ENCODE data around the gene HTRA1.
A peak's percentile ranks its signal among the peaks of the same experiment; 100 is the strongest.

HTRA1 gene

DNA sequence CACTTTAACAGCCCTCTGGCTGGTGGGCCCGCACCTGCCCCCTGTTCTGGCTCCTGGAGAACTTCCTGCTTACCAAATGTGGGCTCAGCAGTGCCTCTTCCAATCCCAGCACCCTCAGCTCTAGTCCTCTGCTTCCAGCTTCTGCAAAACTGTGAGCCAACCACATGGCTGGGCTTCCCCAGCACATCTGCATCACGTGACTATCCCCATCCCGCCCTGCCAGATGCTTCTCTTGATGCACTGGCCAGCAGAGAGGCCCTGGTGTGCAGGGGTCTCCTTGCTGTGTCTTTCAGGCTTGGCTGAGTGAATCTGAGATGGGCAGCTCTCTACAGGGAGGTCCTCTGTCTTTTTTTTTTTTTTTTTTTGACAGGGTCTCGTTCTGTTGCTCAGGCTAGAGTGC lies 55.4 kb downstream of the HTRA1 start:
- no peak for DNase-seq (ENCODE audit: low read depth in 3 of 3)

DNA sequence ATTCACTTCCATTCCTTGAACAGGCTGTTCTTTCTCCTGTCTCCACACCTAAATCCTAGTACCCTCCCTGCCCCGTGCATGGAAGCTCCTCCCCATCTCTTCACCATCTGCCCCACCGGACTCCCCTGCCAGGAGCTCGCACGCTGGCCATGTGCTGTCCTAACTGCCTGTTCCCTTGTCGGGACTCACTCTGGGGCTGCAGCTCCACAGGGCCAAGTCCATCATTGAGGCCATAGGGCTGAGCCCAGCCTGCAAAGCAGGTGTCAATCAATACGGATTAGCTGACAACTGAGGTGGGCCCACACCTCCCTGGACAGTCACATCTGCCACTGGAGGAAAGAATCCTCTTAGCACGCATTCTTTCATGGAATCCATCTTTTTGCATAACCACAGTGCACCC lies 57.8 kb downstream of the HTRA1 start:
- no peak for DNase-seq (ENCODE audit: low read depth in 3 of 3)

DNA sequence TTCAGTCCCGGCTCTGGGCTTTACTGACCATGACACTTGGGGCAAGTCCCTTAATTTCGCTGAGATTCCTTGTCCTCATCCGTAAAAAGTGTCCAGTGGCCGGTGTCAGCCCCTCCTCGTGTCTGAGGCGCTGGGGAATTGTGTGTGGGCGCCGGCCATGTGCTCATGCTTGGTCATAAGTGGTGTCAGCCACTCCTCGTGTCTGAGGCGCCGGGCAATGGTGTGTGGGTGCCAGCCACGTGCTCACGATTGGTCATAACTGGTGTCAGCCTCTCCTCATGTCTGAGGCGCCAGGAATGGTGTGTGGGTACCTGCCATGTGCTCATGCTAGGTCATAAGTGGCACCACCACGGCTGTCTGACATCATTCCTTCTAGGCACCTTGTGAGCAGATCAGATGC lies 58.5 kb downstream of the HTRA1 start:
- no peak for DNase-seq (ENCODE audit: low read depth in 3 of 3)

DNA sequence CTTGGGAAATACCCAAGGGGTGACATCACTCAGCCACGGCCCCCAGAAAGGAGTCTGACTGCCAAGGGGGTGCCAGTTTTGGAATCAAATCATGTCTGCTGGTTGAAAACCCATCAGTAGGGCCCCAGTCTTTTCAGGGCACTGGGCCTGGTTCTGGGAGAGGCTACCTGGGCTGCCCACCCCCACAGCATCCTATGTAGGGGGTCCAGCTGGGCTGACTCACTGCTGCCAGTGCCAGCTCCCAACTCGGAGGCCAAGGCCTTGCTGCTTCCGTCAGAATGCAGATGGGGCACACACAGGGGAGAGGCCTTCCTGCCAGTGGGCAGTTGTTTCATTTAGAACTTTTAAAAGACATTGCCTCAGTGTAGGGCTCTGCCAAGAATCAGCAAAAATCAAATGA lies 59.7 kb downstream of the HTRA1 start:
- no peak for DNase-seq (ENCODE audit: low read depth in 3 of 3)

DNA sequence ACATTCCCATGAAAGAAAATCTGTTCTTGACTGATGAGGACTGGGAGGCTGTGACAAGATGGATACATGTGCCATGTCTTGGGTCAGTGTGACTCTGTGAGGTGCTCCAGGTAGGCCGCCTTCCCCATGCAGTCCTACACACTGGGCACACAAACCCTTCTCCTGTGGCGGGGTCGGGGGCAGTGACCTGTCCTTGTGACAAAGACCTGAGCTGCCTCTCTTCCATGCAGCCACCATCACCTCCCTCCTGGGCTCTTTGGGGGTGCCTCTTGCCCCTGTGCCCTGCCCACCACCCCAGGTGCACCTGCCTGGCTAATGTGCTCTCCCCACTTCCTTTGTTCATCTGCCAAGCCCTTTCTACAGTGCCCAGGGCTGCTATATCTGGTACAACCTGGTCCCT lies 63.5 kb downstream of the HTRA1 start:
- DNase-seq (ENCODE audit: low read depth in 3 of 3), result no peak

DNA sequence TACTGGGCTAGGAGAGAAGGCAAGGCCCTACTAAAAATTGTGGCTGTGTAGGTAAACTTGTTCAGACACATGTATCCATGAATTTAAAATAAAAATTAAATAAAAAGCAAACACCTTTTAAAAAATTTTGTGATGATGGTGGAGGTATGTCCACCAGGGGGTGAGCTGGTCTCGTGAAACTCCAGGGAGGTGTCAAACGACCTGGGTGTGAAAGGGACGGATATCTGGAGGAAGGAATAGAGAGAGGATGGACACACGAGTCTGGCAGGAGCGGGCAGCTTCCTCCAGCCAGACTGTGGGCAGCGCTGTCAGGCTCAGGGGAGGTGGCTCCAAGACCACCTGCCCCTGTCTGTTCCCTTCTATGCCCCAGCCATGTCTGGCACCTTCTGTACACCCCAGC lies 64.4 kb downstream of the HTRA1 start:
- DNase-seq (ENCODE audit: low read depth in 3 of 3), result no peak

DNA sequence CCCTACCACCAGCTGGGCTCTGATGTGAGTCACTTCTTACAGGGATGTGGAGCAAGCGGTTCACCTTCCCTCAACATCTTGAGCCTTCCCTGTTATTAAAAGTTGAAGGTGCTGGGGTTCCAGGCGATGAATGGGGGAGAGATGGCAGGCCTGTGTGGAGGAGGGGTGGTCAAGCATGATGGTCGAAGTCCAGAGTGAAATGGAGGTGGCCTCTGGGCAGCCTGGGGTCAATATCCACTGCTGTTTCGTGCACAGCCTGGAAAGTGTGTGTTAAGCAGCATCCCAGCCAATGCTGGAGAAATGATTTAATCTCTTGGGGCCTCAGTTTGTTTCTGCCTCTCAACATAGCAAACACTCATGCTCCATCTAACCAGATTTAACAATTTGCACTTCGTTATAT lies 65.5 kb downstream of the HTRA1 start:
- DNase-seq (ENCODE audit: low read depth in 3 of 3), result no peak

DNA sequence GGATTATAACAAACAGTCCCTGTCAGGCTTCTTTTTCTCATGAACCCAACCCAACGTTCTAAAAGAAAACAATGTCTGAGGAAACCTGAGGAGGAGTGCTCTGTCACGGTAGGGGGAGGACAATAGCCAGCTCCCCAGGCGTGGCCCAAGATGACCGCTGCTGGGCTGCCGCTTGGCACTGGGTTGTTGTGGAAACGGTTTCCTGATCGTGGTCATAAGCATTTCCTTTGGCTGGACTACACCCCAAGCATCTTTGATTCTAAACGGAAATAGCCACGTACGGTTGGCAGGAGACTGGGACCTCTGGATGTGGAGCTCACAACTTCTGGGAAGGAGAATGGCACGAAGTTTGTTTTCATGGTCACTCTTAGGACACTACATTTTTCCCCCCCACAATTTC lies 68.8 kb downstream of the HTRA1 start:
- DNase-seq (ENCODE audit: low read depth in 3 of 3), result no peak

DNA sequence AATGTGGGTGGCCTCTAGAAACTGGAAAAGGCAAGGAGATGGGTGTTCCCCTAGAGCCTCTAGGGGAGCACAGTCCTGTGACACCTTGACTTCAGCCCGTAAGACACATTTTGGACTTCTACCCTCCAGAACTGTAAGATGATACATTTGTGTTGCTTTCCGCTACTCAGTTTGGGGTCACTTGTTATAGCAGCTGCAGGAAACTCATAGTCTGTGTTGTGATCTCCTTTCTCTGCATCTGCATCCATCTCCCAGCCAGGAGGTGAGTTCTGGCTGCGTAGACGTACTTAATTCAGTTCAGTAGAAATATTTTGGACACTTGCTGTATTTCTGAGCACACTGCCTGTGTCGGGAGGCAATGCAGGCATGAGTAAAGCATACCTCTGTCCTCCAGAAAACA lies 69.9 kb downstream of the HTRA1 start:
- DNase-seq (ENCODE audit: low read depth in 3 of 3), result no peak

DNA sequence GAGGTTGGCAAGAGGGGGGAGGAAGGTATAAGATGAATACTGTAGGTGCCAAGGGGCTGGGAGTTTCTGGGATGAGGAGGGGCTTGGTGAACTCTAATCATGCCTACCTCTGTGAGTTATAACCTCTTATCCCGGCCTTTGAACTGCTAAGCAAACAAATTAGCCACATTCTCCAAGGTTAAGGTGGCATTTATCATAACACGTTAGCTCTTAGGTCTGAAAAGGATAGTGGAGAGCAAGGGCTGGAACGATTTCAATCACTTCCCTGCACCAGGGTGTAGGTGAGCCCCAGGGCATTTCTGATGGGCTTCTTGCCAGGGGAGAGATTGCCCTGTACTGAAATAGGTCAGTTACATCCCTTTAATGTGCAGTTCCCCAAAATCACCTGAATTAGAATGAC lies 70.6 kb downstream of the HTRA1 start:
- no peak for DNase-seq (ENCODE audit: low read depth in 3 of 3)

DNA sequence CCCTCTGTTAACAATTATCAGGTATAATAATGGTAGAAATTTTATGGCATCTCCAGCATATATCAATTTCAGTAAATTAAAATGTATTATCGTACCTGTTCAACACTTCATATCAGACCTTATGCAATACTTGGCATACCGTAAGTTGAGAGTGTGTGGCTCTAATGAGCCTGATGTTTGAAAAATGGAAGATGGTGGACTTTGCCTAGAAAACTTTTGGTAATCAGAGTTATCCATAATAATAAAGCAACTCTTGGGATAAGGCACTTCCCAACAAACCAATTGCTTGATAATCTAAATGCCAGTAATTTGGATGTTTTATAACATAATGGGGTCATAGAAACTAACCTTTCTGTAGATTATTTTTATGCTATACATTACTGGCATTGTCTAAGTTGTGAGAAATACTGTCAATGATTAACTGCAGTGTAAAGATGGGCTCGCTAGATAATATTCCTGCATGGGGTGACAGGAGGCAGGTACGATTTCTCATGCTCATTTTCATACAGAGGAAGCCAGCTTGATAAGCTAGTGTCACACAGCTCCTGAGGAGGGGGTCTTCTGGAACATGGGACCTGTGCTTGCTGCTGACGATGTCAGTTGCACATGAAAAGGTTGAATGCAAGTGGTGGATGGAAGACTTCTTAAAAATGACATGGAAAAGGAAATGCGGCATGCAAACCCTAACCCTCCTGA lies 71.4 kb downstream of the HTRA1 start:
- no peak for DNase-seq (ENCODE audit: low read depth in 3 of 3)

DNA sequence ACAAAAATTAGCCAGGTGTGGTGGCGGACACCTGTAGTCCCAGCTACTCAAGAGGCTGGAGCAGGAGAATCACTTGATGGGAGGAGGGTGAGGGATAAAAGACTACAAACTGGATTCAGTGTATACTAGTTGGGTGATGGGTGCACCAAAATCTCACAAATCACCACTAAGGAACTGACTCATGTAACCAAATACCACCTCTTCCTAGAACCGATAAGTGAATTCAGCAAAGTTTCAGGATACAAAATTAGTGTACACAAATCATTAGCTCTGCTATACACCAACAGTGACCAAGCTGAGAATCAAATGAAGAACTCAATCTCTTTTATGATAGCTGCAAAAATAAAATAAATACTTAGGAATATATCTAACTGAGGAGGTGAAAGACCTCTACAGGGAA lies 76.2 kb downstream of the HTRA1 start:
- no peak for DNase-seq (ENCODE audit: low read depth in 3 of 3)

DNA sequence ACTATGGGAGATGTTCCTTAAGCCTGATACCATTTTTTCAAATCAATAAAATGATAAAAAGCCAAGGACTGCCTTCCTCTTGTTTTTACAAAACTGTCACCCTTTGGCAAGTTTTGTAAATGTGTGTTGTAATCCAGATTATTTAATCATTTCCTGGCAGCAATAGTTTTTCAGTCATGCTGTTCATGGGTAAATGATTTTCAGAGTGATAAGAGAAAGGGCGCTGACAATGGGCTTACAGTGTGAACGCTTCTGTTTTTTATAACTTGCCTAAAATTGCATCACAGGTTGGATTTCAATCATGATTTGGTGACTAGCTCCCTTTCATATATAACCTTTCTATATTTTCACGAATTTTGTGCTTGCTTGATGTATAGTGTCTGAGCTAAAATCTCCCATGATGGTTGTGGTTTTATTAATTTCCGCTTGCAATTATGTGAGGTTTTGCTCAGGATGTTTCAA lies 80.2 kb downstream of the HTRA1 start:
- no peak for DNase-seq (ENCODE audit: low read depth in 3 of 3)

DNA sequence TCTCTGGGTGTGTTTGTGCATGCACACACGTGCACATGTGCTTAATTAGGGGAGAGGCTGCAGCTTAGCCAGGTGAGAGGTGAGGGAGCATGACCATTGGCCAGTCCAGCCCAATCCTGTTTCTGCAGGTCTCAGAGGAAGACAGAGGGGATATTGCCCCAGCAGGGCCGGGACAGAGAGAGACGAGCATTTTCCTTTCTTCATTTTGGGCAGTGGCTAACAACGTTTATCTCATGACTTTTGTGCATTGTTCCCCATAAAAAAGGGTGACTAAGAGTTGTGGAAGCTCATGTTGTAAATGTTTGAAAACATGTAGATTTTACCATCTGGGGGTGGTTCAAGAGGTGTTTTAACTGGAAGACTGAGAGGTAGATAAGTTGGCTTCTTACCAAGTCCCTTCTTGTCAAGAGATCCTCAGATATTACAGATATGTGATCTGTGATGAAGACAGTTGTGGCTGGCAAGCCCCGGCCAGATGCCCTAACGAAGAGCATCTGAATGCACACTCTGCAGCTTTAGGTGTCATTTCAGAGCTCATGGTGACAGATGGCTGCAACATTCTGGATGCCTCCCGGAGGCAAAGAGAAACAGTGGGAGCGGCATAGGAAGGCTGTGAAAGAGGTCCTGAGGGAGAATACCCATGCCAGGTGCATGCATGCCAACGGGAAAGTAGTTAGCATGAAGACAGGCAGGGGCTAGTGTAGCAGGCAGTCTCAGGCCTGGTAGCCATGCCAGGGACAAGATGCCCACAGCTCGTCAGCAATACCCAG lies 82.5 kb downstream of the HTRA1 start:
- no peak for DNase-seq (ENCODE audit: low read depth in 3 of 3)

DNA sequence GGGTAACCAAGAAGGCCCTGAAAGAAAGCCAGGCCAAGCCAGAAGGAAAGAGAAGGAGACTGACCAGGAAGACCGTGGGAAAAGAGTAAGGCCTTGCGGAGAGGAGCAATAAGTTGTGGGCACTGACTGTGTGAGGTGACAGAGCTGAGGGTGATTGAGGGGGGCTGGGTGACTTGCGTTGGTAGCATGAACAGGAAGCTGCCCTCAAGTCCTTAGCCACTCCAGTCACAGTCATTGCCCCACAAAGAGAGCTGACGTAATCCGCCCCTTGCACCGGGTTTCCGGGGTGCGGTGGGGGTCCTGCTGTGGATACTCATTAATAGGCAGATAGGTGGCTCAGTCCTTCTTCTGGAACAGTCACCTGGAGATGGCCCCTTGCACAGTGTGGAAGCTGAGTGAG lies 83.1 kb downstream of the HTRA1 start:
- no peak for DNase-seq (ENCODE audit: low read depth in 3 of 3)

DNA sequence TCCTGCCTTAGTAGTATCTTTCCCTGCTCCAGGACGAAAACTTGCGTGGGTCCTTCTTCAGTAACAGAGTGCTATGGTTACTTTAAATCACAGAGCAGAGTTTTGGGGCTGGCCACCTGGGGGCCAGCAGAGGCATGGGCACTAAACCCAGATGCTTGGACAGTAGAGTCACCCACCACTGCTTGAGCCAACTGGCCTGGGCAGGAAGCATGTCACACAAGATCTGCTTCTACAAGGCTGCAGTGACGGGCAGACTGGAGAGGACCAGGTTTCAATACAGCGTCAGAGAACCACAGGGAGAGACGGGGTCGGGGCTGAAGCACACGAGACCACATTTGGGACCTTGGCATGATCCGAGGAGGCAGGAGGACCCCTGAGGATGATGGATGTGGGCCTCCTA lies 84.9 kb downstream of the HTRA1 start:
- no peak for DNase-seq (ENCODE audit: low read depth in 3 of 3)

DNA sequence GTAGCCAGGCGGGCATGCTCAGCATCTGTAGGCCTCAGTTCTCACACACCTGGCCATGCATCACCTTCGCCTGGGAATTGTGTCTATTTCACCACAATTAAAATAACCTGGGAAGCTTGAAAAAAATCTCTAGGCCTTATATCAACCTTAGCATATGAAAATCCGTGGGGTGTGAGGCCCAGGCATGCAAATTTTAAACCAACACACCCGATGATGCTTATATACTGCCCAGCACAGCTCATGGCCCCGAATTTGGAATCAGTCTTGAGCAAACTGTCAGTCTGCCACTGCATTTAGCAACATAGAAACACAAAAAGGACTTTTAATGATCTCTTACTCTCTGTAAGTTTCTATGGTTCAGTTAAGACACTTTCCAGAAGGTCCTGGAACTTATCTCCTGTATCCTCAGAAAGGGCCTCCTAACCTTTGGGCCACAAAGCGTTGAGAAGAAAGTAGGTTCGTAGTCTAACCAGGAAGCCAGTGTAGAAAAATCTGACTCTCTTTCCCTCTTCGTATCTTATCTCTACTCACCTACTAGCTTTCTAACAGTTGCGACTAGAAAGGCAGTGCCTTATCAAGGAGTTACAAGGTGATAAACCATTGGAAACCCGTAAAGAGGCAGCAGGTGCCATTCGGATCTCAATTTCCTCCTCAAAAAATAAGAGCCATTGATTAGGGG lies 87.2 kb downstream of the HTRA1 start:
- no peak for DNase-seq (ENCODE audit: low read depth in 3 of 3)

DNA sequence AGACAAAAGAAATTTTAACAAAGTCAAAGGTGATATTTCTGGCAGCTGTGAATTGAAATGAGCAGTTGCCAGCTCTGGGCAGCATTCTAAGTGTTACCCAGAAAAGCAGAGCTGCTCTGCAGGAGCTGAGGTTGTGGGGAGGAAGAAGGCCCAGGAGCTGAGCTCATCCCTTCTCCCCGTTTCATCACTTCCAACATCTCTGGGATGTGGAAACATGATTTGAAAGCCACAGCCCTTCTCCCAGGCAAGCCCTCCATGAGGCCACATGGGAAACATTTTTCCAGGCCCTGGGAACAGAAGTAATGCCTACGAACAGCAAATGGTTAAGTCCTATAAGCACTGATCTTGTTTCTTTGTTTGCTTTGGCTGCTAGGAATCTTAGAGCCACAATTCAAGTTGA lies 88.3 kb downstream of the HTRA1 start:
- DNase-seq (ENCODE audit: low read depth in 3 of 3), result no peak

DNA sequence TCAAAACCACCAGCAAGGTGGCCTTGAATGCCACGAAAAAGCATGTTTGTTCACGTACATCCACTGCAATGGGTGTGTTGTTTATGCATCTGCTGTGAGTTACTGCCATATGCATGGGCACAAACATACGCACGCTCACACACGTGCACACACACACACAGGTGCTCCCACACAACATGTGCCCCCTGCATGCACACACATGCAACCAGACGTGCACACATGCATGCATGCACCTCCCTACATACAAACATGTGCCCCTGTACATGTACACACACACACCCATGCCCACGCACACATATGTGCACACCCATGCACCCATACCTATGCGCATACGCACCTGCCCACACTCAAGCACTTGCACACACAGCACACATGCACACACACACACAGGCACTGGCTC lies 89.1 kb downstream of the HTRA1 start:
- DNase-seq (ENCODE audit: low read depth in 3 of 3), result no peak

DNA sequence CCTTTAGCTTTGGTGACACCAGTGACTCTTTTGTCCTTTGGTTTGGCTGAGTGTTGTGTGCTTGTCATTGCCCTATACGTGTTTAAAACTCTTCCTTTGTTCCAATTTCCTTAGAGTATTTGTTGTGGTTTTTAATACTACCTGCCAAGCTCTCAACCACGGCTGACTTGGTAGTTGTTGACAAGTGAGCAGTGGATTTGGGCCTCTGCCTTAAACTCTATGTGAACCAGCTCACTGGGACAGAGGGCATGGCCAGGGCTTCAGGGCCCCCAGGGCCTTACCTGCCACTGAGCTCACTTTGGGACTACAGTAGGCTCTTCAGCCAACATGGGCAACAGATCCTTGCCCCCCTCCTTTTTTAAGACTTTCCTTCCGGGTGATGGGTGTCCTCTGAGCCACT lies 89.6 kb downstream of the HTRA1 start:
- DNase-seq (ENCODE audit: low read depth in 3 of 3), result no peak

DNA sequence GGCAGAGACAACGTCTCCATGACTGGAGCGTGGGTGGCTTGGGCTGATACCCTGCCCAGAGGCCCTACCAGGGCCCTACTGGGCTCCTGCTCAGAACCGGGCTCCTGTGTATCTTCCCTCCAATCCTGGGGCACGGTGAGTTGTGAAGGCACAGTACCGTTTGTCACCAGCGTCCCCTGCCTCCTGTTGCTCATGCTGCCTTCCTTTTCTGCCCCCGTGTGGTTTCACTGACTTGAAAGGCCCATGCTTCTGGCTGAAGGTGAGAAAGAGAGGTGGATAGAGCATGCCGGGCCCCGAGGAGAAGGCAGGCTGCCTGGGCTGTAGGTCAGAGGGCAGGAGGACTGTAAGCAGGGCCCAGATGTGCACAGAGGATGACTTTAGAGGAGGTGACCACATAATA lies 90.1 kb downstream of the HTRA1 start:
- peak; percentile 7 to 39 (median 13) for DNase-seq (ENCODE audit: low read depth in 3 of 3)

DNA sequence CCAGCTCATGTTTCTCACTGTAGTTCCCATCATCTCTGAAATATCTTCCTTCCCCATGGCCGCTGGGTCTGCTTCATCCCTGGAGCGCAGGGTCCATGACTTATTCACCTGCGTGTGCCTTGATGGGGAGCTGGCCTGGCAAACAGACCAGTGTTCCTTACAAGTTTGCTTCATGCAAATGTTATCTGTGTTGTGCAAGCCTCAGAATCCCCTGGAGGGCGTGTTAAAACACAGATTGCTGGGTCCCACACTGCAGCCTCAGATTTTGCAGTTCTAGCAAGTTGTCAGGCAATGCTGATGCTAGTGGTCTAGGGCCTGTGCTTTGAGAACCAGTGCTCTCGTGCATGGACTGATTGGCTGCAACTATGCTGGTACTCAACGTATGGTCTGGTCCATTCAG lies 92.0 kb downstream of the HTRA1 start:
- DNase-seq (ENCODE audit: low read depth in 3 of 3), result no peak
